Muscle layer of colon (tissue), 2 donors: ENCODE data around the gene PFDN1.
"Not testable (repeated sequence)": the region's sequence is repeated elsewhere in the genome, so short reads cannot be mapped to it uniquely, and the experiment has no call there.

Source experiments
- H3K27ac ChIP-seq: one replicate; pipeline ENCODE4 v1.7.0; 2013; ENCODE audit warnings: low read depth, mild to moderate bottlenecking, low read length, moderate library complexity
- H3K27me3 ChIP-seq, 2 donors: one replicate each; pipeline ENCODE4 v1.7.0; 2013; ENCODE audit warnings: low read length in 2 of 2, mild to moderate bottlenecking in 2 of 2; ENCODE audit not compliant: insufficient read depth in 2 of 2, control insufficient read depth in 1 of 2
- H3K36me3 ChIP-seq: one replicate; pipeline ENCODE4 v1.7.0; 2013; ENCODE audit warnings: mild to moderate bottlenecking, low read length; ENCODE audit not compliant: insufficient read depth
- H3K4me1 ChIP-seq: one replicate; pipeline ENCODE4 v1.7.0; 2013; ENCODE audit warnings: mild to moderate bottlenecking, low read length; ENCODE audit not compliant: insufficient read depth
- H3K4me3 ChIP-seq, 2 donors: one replicate each; pipeline ENCODE4 v1.7.0; 2013; ENCODE audit warnings: low read length in 2 of 2, low read depth in 1 of 2, mild to moderate bottlenecking in 1 of 2, moderate library complexity in 1 of 2
- H3K9ac ChIP-seq: one replicate; pipeline ENCODE4 v1.7.0; 2013; ENCODE audit warnings: low read length
- H3K9me3 ChIP-seq: one replicate; pipeline ENCODE4 v1.7.0; 2013; ENCODE audit warnings: mild to moderate bottlenecking, low read length
- donor health status: abdominal sarcoma.
- donor health status: Adenocarcinoma of cecum.

Gene PFDN1

DNA sequence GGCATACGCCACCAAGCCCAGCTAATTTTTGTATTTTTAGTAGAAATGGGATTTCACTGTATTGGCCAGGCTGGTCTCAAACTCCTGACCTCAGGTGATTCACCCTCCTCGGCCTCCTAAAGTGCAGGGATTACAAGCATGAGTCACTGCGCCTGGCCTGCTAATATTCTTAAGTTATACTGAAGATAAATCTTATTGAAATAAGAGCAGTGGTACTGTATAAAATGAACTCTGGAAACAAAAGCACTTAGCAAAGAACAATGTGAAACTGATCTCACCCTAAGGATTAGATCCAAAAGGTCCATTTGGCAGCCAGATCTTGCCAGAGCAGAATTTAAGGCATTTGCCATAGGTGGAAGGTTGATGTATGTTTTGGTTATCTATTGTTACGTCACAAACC is 100.8 kb downstream of the PFDN1 start:
- Histone ChIP-seq H3K27ac (no peak overlapping the region), H3K4me1 (no peaks in the 10 kb centered on the region), H3K9ac (no peak overlapping the region), H3K36me3 (no peaks in the 10 kb centered on the region), H3K9me3 (no peaks in the 10 kb centered on the region), H3K27me3 (no peaks in the 10 kb centered on the region), H3K4me3 (no peak overlapping the region)

GRCh38 chr5:140198915-140199314 is 104.0 kb downstream of the PFDN1 start:
- H3K4me3 ChIP-seq, H3K9me3 ChIP-seq, H3K27ac ChIP-seq, H3K4me1 ChIP-seq, H3K27me3 ChIP-seq, H3K9ac ChIP-seq, H3K36me3 ChIP-seq: not testable (repeated sequence)

DNA sequence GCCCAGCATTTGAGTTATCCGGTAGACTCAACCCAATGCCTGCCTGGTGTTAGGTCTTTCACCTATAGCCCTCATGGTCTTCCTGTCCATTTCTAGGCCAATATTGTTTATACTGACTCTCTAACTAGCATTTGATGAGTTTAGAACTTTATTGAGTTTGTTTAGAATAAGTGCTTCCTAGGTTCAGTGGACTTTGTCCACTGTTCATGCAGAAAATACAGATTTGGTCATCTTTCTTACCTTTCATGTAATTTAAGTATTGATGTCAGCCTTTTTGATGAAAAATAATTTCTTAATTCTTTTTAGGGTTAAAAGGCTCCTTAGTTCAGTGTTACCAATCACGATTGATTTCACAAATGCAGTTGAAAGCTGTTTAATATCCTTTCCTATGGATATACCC is 105.9 kb downstream of the PFDN1 start:
- no peaks in the 10 kb centered on the region for H3K27me3 ChIP-seq
- no peaks in the 10 kb centered on the region for H3K4me1 ChIP-seq
- H3K9me3 ChIP-seq: no peaks in the 10 kb centered on the region
- no peak overlapping the region for H3K27ac ChIP-seq
- H3K4me3 ChIP-seq: no peak overlapping the region
- peaks cover 6% of the 10 kb centered on the region for H3K36me3 ChIP-seq
- no peak overlapping the region for H3K9ac ChIP-seq

DNA sequence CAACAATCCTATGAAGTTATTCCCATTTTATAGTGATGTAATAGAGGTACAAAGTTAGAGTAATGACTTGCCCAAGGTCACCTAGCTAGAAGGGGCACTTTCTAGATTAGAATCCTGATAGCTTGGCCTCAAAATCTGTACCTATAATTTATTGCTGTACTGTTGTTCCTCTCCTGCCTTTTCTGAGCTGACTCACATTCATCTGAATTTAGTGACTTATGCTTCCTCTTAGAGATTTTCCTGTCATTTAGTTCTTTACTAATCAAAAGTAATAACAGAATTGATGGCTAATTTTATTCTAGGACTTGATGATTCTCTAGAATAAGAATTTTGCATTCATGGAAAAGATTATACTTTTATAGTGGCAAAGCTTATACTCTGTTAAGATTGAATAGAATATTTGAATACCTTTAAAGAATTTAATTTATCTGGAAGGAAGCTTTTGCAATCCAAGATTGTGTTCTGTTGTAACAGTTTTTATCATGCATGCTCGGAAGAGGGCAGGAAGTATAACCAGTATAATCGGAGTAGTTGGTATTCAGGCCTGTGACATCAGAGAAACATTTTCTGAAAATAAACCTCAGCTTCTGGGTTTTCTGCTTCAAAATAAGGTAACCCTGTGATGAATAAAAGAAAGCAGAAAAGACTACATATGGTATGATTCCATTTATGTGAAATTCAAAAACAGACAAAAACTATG is 106.6 kb downstream of the PFDN1 start:
- peaks cover 6% of the 10 kb centered on the region for H3K36me3 ChIP-seq
- no peaks in the 10 kb centered on the region for H3K27me3 ChIP-seq
- no peak overlapping the region for H3K9ac ChIP-seq
- H3K9me3 ChIP-seq: no peaks in the 10 kb centered on the region
- no peak overlapping the region for H3K4me3 ChIP-seq
- no peak overlapping the region for H3K27ac ChIP-seq
- no peaks in the 10 kb centered on the region for H3K4me1 ChIP-seq
